ENCODE measurements around the gene SPRY2. TPM values are rescaled to one million over a fixed set of nuclear protein-coding genes. Genes with fewer than 3 reads are reported as not detected.

Gene SPRY2
- total RNA-seq, 1 experiment from 2014 or later = 19.0 TPM

DNA sequence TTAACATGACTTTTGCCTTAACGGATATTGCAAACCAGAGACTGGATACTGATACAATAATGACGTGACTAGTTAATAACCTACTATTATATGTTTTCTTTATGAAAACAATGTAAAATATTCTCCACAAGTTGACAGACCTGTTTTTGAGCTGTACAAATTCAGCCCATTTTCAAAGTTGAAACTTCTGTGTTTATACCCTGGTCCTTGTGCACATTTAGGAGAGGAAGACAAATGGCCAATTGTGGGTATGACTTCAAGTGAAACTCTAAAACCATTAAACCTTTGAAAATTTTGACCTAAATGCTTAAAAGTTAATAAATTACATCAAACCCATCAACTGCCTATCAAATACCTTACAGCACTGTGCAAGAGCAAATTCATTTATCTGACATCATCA lies 8.9 kb downstream of the SPRY2 start:
- Histone ChIP-seq H4K20me1 (ENCODE audit: low read length) (peaks cover 24% of the 10 kb centered on the region), H3K9me3 (ENCODE audit: low read length) (no peaks in the 10 kb centered on the region), H3K4me3 (ENCODE audit: low read length) (no peak overlapping the region), H3K27ac (ENCODE audit: low read length) (no peak overlapping the region), H3K9me2 (replicated peaks; ENCODE audit: low read length) (no peaks in the 10 kb centered on the region), H3K27me3 (ENCODE audit: low read length) (no peaks in the 10 kb centered on the region), H3K9ac (ENCODE audit: low read length) (no peak overlapping the region), H3K4me1 (ENCODE audit: insufficient read depth, low read length) (peaks cover 24% of the 10 kb centered on the region), H3K79me2 (ENCODE audit: low read length) (peaks cover 49% of the 10 kb centered on the region), H3K36me3 (ENCODE audit: low read depth, low read length) (peaks cover 14% of the 10 kb centered on the region; the same call in 1 of the 2 replicates), H2AFZ (ENCODE audit: low read length) (no peak overlapping the region), H3F3A (ENCODE audit: low read length, unreplicated experiment) (no peaks in the 10 kb centered on the region), H3K4me2 (ENCODE audit: low read length) (no peak overlapping the region)
- TF ChIP-seq, protein P1, sequence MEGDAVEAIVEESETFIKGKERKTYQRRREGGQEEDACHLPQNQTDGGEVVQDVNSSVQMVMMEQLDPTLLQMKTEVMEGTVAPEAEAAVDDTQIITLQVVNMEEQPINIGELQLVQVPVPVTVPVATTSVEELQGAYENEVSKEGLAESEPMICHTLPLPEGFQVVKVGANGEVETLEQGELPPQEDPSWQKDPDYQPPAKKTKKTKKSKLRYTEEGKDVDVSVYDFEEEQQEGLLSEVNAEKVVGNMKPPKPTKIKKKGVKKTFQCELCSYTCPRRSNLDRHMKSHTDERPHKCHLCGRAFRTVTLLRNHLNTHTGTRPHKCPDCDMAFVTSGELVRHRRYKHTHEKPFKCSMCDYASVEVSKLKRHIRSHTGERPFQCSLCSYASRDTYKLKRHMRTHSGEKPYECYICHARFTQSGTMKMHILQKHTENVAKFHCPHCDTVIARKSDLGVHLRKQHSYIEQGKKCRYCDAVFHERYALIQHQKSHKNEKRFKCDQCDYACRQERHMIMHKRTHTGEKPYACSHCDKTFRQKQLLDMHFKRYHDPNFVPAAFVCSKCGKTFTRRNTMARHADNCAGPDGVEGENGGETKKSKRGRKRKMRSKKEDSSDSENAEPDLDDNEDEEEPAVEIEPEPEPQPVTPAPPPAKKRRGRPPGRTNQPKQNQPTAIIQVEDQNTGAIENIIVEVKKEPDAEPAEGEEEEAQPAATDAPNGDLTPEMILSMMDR (conservative IDR thresholded peaks at IDR 0.05; ENCODE audit: low read depth, low read length) = no peak
- TF ChIP-seq EZH2 (IDR thresholded peaks at IDR 0.05; ENCODE audit: low read length, unreplicated experiment) (no peak), EZH2phosphoT487 (IDR thresholded peaks at IDR 0.05; ENCODE audit: borderline replicate concordance, low read length) (no peak)
- no peak for ATAC-seq
- CTCF ChIA-PET = no interaction called here
- BruUV-seq (replicated peaks) = no TSS peak
- intact Hi-C loops (cut with micrococcal nuclease) = loop anchor here (10.0 kb wide), 1 partner anchor 107 kb away; no protein-coding TSS in a partner anchor
- POLR2A ChIA-PET (ENCODE audit: unreplicated experiment) = no interaction called here
- no peak for DNase-seq

DNA sequence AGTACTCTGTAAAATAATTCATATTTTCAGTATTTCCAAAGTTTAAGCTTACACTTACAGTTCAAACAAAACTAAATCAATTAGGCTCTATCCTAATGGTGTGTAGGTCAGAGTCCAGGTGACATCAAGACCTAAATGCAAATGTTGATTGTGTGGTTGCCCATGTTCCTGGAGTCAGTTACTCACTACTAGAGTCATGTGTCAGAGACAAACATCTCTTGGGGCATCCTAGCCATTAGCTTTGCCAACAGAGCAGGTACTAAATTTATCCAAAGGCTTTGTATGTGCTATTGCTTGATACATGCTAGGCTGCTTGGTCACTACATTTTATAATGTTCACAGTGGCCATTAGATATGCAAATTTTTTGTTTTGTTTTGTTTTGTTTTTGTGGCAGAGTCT lies 11.7 kb downstream of the SPRY2 start:
- Histone ChIP-seq H3K4me1 (ENCODE audit: insufficient read depth, low read length) (no peaks in the 10 kb centered on the region), H3K36me3 (ENCODE audit: low read depth, low read length) (no peaks in the 10 kb centered on the region), H2AFZ (ENCODE audit: low read length) (no peak overlapping the region), H3K79me2 (ENCODE audit: low read length) (peaks cover 21% of the 10 kb centered on the region), H3K9me2 (replicated peaks; ENCODE audit: low read length) (no peaks in the 10 kb centered on the region), H3K9me3 (ENCODE audit: low read length) (no peaks in the 10 kb centered on the region), H3F3A (ENCODE audit: low read length, unreplicated experiment) (no peaks in the 10 kb centered on the region), H3K27me3 (ENCODE audit: low read length) (no peaks in the 10 kb centered on the region), H3K4me3 (ENCODE audit: low read length) (no peak overlapping the region), H3K4me2 (ENCODE audit: low read length) (no peak overlapping the region), H4K20me1 (ENCODE audit: low read length) (peaks cover under 1% of the 10 kb centered on the region), H3K9ac (ENCODE audit: low read length) (no peak overlapping the region), H3K27ac (ENCODE audit: low read length) (no peak overlapping the region)
- ChIA-PET POLR2A (ENCODE audit: unreplicated experiment) (no interaction called here), CTCF (interaction anchor here (0.5 kb wide), 1 partner anchor 13 kb away, joined by 4 read pairs; no protein-coding TSS in a partner anchor)
- ATAC-seq (peak; percentile 32; the same call in 1 of the 2 replicates), DNase-seq (no peak)
- TF ChIP-seq, protein P1 (conservative IDR thresholded peaks at IDR 0.05; ENCODE audit: low read depth, low read length) = no peak
- TF ChIP-seq EZH2 (IDR thresholded peaks at IDR 0.05; ENCODE audit: low read length, unreplicated experiment) (no peak), EZH2phosphoT487 (IDR thresholded peaks at IDR 0.05; ENCODE audit: borderline replicate concordance, low read length) (no peak)
- intact Hi-C loops (cut with micrococcal nuclease) = no loop called here
- no TSS peak for BruUV-seq (replicated peaks)

DNA sequence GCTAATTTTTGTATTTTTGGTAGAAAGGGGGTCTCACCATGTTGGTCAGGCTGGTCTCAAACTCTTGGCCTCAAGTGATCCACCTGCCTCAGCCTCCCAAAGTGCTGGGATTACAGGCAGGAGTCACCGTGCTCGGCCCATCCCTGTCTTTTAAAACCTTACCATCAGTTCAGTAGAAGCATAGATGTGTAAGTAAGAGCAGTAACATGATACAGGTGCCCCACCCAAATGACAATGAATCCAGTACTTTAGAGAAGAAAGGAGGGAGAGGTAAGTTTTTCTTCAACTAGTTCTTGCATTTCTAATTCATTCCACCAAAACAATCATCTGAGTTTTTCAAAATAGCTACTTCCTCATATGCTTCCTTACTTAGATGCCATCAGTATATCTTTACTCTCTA lies 21.9 kb downstream of the SPRY2 start:
- TF ChIP-seq EZH2 (IDR thresholded peaks at IDR 0.05; ENCODE audit: low read length, unreplicated experiment) (no peak), EZH2phosphoT487 (IDR thresholded peaks at IDR 0.05; ENCODE audit: borderline replicate concordance, low read length) (no peak)
- TF ChIP-seq, protein P1 (conservative IDR thresholded peaks at IDR 0.05; ENCODE audit: low read depth, low read length) = no peak
- no TSS peak for BruUV-seq (replicated peaks)
- H3K79me2 ChIP-seq (ENCODE audit: low read length) = no peaks in the 10 kb centered on the region
- intact Hi-C loops (cut with micrococcal nuclease) = no loop called here
- H3K4me1 ChIP-seq (ENCODE audit: insufficient read depth, low read length) = peaks cover 6% of the 10 kb centered on the region
- H3K4me2 ChIP-seq (ENCODE audit: low read length) = no peak overlapping the region
- H3K9me3 ChIP-seq (ENCODE audit: low read length) = no peaks in the 10 kb centered on the region
- peak; percentile 63 for ATAC-seq
- no peak overlapping the region for H3K27ac ChIP-seq (ENCODE audit: low read length)
- H3K36me3 ChIP-seq (ENCODE audit: low read depth, low read length) = no peaks in the 10 kb centered on the region
- CTCF ChIA-PET = no interaction called here
- H4K20me1 ChIP-seq (ENCODE audit: low read length) = no peaks in the 10 kb centered on the region
- H3K9me2 ChIP-seq (replicated peaks; ENCODE audit: low read length) = no peaks in the 10 kb centered on the region
- peak; percentile 16 for DNase-seq
- no peak overlapping the region for H3K9ac ChIP-seq (ENCODE audit: low read length)
- H3F3A ChIP-seq (ENCODE audit: low read length, unreplicated experiment) = no peaks in the 10 kb centered on the region
- POLR2A ChIA-PET (ENCODE audit: unreplicated experiment) = no interaction called here
- no peak overlapping the region for H2AFZ ChIP-seq (ENCODE audit: low read length)
- H3K4me3 ChIP-seq (ENCODE audit: low read length) = no peak overlapping the region
- no peaks in the 10 kb centered on the region for H3K27me3 ChIP-seq (ENCODE audit: low read length)

Measured in PC-3 (cell line).